Activated T-cell treated with anti-CD3 and anti-CD28 coated beads for 48 hours (primary cell): ENCODE measurements around the gene EXOSC3.
A peak's percentile ranks its signal among the peaks of the same experiment; 100 is the strongest.
"Not testable (repeated sequence)": the region's sequence is repeated elsewhere in the genome, so short reads cannot be mapped to it uniquely, and the experiment has no call there.

ENCODE experiments used
- DNase-seq: peaks from one replicate; pipeline ENCODE4 v3.0.0-alpha.2; 2020; ENCODE audit warnings: low read depth

EXOSC3 gene

GRCh38 chr9:37784616-37785483, at the start of gene EXOSC3:
EXOSC3 (minus strand) TSS chr9:37785064; CDS start chr9:37785044, 20 bp downstream.
- peak; percentile 85 for DNase-seq

DNA sequence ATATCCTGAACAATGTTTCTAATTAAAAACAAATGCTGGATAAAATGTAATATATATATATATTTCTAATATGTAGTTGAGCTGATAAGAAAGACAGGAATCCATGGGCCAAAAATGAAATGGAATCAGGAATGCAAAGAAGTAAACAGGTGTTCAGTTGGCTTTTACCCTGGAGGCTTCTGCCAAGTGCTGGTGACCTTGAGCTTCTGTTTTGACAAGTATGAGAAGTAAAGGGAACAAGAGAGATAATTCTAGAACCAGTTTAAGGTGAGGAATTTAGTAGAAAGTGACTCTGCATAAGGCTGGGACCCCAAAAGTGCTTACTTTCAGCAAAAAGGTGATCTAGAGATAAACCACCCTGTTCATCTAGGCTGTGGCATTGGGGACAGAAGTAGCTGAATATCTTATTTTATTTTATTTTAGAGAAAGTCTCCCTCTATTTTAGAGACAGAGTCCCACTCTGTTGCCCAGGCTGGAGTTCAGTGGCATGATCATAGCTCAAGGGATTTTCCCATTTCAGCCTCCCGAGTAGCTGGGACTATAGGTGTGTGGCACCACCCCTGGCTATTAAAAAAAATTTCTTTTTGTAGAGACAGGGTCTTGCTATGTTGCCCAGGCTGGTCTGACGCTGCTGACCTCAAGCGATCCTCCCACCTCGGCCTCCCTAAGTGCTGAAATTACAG, 42.8 kb upstream of the EXOSC3 start:
- no peak for DNase-seq

- not testable (repeated sequence) for DNase-seq
Observed at GRCh38 chr9:37825174-37825573, 40.3 kb upstream of the EXOSC3 start.

DNA sequence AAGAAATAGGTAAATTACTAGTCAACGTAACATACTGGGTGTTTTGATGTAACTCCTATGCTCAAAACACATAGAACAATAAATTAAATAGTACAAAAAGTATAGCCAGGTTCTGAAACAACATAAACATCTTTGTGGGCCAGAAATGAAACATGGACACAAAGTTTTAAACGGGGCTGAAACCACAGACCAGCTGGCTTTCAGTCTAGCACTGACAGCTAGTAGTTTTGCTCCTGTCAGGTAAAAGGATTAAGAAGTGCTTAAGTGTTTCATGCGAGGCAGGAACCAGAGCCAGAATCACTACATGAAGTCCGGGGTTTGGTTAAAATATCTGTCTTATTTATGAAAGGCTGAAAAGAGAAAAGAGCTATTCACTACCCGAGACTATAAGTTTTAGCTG, 35.3 kb upstream of the EXOSC3 start:
- DNase-seq, result no peak

GRCh38 chr9:37818849-37819248, 34.0 kb upstream of the EXOSC3 start:
- DNase-seq, result no peak

GRCh38 chr9:37812773-37813379, 28.0 kb upstream of the EXOSC3 start:
- DNase-seq, result no peak

- DNase-seq, result no peak
Observed at GRCh38 chr9:37811906-37812476, 27.1 kb upstream of the EXOSC3 start.

- not testable (repeated sequence) for DNase-seq
Observed at GRCh38 chr9:37809676-37810075, 24.8 kb upstream of the EXOSC3 start.

DNA sequence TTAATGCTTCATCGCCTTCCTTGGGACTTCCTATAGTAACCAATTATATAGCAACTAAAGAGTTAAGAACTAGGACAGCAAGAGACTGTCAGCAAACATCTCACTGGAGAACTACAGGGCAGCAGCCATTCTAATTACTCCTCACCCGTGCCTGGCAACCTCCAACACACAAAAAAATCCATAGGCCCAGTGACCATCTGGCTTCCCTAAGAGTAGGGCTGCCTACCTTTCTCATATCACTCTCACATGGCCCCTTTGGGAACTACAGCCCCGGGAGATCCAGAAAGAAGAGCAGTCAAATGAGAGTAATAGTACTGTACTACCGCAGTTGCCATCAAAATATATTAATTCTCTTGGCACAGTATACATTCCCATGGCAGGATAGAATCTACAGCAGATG, 21.4 kb upstream of the EXOSC3 start:
- no peak for DNase-seq

DNA sequence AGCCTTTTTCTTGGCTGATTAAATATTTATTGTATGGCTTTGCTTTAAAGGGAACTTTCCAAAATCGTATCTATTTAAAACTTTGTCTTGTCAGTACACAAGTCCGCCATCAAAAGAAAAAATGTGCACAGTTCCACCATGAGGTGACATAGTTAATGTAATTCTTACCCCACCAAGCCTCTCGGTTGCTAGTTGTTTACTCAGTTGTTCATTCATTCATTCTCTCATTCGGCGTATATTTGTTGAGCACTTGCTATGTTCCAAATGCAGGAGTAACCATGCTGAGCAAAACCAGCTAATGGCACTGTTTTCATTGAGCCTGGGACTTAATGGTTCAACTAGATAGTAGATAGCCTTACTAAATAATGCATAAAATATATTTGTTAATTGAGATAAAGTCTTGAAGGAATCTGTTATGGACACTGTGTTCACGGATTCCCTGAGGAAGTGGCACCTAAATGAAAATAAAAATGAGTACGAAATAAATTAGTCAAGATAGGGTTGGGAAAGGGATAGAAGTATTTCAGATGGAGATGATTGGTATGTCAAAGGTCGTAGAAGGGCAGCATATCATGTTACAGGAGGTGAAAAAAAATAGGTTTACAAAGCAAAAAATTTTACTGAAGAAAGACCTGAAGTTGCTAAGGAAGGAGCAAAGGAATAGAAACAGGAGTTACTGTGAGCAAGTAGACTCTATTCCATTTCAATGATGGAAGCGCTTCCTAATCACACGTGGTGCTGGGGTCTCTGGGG, 17.3 kb upstream of the EXOSC3 start:
- DNase-seq, result no peak

DNA sequence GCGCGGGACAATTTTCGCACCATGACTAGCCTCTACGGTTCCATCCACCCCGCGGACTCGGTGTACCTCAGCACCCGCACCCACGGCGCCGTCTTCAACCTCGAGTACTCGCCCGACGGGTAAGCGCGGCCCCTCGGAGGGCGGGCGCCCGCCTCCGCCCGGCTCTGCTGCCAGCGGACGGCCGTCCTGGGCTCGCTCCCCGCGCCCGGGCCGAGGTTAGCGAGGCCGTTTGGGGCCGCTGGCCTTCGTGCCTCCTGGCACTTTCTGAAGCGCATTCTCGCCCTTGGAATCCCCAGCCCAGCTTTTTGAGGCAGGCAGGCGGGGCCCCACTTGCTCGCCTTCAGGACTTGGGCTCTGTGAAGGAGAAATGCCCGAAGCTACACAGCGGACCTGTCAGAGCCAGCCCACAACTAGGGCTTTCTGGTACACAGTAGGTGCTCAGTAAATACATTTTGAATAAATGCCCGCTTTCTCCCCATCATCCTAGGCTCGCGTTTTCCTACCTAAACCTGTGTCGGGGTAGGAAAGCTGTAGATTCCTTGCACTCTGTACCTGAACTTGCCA, 16.5 kb upstream of the EXOSC3 start:
- DNase-seq, result peak; percentile 41

DNA sequence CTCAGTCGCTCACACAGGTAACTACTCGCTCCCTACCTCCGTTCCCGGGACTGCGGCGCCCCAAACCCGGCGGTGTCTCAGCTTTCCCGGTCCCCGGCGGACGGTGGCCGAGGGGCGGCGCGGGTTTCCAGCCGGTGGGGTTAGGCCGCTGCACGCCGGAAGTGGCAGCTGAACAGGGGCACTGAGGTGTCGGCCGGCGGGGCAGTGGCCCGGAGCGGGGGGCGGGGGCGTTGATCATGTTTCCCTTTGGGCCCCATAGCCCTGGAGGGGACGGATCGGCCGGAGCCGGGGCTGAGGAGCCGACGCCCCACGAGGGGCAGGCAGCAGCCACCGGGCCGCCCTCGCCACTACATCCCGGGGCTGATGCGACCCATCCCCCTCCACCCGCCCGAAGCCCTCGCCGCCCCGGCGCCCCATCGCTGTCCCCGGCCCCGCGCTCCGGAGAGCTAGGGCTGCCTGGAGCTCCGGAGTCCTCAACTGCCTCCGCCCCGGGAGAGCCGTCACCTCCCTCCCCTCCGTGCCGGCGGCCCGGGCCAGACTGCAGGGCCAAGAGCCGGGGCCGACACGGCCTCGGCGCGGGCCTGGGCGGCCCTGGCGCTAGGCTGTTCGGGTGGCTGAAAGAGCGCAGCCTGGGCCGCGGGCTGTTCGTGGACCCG, 15.9 kb upstream of the EXOSC3 start, which contains the start of gene DCAF10:
Gene DCAF10 (plus strand): TSS at position 167 of the 656 bp plus-strand sequence. CDS start 70 bp downstream, at position 237.
- DNase-seq, result peak; percentile 90

GRCh38 chr9:37798677-37799076, 13.8 kb upstream of the EXOSC3 start:
- DNase-seq, result no peak

GRCh38 chr9:37796232-37796631, 11.4 kb upstream of the EXOSC3 start:
- no peak for DNase-seq

DNA sequence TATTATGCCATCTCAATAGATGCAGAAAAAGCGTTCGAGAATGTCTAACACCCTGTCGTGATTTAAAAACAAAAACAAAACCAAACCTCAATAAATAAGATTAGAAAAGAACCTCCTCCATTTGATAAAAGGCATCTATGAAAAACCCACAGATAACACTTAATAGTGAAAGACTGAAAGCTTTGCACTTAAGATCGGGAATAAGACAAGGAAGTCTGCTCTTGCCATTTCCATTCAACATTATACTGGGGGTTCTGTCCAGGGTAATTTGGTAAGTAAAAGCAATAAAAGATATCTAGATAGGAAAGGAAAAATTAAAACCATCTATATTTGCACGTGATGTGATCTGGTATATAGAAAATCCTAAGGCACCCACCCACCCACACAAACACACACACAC, 7.3 kb upstream of the EXOSC3 start:
- DNase-seq, result no peak

- no peak for DNase-seq
Observed at GRCh38 chr9:37790096-37790495, 5.2 kb upstream of the EXOSC3 start.

DNA sequence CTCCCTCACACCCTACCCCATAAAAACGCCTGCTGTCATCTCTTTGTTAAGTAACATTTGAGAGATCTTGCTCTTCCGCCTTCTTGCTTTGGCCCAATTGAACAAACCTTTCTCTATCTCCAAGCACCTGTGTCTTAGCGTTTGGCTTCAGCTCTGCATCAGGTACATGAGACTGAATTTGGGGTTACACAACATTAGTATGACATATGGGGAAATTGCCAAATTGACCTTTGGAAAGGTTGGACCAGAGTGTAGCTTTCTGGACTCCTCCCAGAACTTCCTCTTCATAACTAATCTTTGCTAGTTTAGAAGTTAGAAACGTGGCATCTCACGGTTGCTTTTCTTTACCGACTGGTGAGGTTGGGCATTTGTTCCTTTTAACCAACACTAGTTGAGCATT, 3.5 kb upstream of the EXOSC3 start:
- no peak for DNase-seq

DNA sequence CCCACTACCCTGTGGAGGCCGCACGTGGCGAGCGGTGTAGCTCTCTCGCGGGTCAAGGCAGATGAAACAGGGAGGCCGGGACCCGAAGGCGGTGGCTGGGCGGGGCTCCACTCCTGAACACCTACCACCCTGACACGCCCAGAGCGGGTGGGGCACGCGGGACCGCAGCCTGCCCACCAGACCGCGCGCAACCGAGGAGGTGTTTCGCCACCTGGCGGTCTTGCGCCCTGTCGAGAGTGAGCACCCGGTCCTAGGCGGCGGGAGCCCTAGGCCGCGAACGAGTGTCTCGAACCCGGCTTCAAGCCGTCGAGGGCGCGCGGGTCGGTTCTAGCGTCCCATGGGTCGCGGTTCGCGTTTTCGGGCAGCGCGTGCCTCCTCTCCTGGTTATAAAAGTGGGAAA, 2.2 kb upstream of the EXOSC3 start:
- DNase-seq, result no peak

- DNase-seq, result no peak
Observed at GRCh38 chr9:37784291-37784615, 611 bp downstream of the EXOSC3 start.

DNA sequence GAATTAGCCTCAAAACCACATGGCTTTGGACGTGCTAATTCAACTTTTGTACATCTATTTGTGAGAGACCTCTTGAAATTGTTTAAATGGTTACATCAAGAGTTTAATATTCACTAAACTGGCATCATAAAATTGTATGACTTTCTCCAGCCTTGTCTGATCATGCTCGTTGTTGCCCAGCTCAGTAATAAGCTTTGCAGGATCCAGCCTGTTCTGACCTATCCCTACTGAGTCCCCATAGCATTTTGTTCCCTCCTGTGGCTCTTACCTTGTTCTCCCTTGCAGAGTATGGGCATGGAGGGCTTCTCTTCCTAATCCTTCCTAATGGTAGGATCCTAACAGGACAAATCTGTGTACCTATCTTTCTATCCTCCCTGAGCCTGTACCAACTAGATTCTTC, 6.3 kb downstream of the EXOSC3 start:
- no peak for DNase-seq

- no peak for DNase-seq
Observed at GRCh38 chr9:37776328-37776727, 8.5 kb downstream of the EXOSC3 start.
